ENCODE results near the gene UBC.
A peak's percentile ranks its signal among the peaks of the same experiment; 100 is the strongest.
"Not testable (repeated sequence)": the region's sequence is repeated elsewhere in the genome, so short reads cannot be mapped to it uniquely, and the experiment has no call there.

UBC gene

DNA sequence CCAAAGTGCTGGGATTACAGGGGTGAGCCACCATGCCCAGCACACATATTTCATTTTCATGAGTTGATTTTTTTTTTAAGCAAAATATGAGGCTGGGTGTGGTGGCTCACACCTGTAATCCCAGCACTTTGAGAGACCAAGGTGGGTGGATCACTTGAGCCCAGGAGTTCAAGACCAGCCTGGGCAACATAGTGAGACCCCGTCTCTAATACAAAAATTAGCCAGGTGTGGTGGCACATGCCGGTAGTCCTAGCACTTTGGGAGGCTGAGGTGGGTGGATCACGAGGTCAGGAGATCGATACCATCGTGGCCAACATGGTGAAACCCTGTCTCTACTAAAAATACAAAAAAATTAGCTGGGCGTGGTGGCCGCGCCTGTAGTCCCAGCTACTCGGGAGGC lies 17.1 kb upstream of the UBC start:
- DNase-seq (ENCODE audit: low spot score) = not testable (repeated sequence)

- DNase-seq (ENCODE audit: low spot score) = no peak
Measured at GRCh38 chr12:124930586-124930985, 16.1 kb upstream of the UBC start.

- no peak for DNase-seq (ENCODE audit: low spot score)
Measured at GRCh38 chr12:124929649-124930419, 15.4 kb upstream of the UBC start.

- DNase-seq (ENCODE audit: low spot score) = no peak
Measured at GRCh38 chr12:124928912-124929530, 14.6 kb upstream of the UBC start.

DNA sequence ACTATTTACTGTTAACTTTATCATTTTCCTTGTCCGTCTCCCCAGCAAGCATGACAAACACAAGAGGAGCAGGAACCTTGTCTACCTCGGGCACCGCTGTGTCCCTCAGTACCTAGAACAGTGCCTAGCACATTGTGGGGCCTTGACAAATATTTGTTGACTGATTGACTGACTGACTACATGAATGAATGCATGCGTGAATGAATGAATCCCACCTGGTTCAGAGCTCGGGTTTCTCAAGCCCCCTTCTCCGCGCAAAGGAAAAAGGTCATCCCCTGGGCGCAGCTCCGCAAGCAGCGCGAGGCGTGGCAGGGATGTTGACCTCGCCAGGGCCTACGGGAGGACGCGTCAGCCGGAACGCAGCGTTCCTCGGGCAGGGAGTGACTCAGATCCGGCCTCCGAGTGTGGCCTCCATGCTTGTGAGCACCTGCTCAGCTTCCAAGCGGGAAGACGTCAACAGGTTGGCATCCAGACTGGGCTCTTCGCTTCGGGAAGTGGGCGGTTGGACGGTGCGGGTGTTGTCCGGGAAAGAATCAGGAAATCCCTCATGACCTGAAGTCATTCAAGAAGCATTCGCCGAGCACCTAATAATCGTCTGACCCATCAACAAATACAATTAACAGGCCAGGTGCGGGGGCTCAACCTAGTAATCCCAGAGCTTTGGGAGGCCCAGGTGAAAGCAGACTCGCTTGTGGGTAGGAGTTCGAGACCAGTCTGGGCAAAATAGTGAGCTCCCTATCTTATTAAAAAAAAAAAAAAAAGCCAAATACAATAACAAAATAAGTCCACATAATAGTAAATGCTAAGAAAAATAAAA lies 13.9 kb upstream of the UBC start:
- peak; percentile 84 for DNase-seq (ENCODE audit: low spot score)

DNA sequence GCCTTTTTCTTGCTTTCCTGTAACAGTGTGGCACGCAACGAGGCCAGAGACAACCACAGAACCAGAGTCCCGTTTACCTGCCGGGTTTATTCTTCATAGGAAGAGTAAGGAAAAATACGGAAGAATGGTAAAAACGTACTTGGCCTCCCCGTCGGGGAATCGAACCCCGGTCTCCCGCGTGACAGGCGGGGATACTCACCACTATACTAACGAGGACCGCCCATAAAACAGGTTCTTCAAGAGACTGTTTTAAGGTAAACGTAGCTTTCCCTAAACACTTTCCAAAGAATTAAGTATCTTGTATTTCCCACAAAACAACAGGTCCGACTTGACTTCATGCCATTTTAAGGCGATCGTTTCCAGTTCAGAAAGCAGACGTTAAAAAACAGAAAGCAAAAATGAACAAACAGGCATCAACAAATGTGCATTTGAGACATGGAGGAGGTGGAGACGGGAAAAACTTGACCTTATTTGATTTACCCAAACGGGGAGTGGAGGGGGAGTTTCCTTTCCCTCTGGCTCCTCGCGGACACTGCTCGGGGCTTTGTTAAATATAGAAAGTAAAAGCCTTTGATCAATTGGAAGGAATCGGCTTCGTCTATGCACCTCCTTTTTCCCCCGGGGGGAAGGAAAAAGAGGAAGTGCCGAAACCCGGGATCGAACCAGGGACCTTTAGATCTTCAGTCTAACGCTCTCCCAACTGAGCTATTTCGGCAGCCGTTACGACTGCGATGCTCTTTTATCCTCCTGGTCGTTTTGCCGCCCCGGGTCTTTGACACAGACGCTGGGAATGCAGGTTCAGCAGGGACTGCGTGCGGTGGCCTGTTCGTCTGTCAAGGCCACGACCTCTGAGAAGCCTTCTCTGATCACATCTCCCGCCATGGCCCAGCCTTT lies 13.0 kb upstream of the UBC start:
- DNase-seq (ENCODE audit: low spot score) = peak; percentile 96

- not testable (repeated sequence) for DNase-seq (ENCODE audit: low spot score)
Measured at GRCh38 chr12:124925782-124926181, 11.3 kb upstream of the UBC start.

DNA sequence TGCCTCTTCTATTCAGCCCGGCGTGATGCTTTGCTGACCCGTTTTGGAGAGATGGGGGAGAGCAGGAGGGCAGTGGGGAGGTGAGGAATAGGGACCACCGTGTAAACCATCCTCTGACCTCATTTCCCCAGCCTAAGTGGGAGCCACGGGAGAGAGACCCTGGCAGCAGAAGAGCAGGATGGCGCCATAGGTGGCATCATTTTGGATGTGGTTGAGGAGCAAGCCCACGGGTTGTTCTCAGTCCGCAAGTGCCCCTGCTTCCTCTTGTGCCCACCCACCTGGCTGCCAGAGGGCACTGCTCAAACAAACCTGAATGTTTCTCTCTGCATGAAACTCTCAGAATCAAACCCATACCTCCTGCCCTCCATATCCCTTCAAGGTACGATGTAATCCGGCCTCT lies 10.7 kb upstream of the UBC start:
- no peak for DNase-seq (ENCODE audit: low spot score)

- DNase-seq (ENCODE audit: low spot score) = no peak
Measured at GRCh38 chr12:124923905-124924734, 9.7 kb upstream of the UBC start.

- DNase-seq (ENCODE audit: low spot score) = peak; percentile 85
Measured at GRCh38 chr12:124921200-124922031, 7.0 kb upstream of the UBC start.

DNA sequence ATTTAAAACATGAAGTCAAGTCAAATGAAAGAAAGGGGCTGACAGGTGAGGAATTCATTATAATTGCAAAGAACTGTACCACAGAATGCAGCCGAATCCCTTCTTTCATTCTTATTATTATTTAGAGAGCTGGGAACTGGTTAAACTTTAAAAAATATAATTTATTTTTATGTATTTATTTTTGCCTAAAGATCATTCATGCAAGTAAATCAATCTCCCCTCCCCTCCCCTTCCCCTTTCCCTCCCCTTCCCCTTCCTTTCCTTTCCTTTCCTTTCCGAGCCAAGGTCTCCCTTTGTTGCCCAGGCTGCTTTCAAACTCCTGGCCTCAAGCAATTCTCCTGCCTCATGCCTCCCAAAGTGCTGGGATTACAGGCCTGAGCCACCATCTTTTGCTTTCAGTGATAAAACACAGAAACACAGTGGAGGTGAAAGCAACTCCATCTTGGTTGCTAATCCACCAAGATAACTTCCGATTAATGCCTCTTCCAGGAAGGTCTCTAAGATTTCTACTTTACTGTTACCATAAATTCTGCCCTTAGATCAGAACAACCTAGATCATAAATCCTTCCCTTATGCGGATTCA lies 6.0 kb upstream of the UBC start:
- no peak for DNase-seq (ENCODE audit: low spot score)

- DNase-seq (ENCODE audit: low spot score) = no peak
Measured at GRCh38 chr12:124919521-124920352, 5.3 kb upstream of the UBC start.

DNA sequence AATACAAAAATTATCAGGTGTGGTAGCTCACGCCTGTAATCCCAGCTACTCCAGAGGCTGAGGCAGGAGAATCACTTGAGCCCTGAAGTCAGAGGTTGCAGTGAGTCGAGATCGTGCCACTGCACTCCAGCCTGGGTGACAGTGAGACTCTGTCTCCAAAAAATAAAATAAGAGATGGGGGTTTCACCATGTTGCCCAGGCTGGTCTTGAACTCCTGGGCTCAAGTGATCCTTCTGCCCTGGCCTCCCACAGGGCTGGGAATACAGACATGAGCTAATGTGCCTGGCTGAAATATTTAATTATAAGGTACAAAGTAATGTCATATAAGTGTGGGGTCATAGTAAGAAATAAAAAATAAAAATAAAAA lies 4.2 kb upstream of the UBC start:
- DNase-seq (ENCODE audit: low spot score) = not testable (repeated sequence)

- no peak for DNase-seq (ENCODE audit: low spot score)
Measured at GRCh38 chr12:124917841-124918621, 3.6 kb upstream of the UBC start.

DNA sequence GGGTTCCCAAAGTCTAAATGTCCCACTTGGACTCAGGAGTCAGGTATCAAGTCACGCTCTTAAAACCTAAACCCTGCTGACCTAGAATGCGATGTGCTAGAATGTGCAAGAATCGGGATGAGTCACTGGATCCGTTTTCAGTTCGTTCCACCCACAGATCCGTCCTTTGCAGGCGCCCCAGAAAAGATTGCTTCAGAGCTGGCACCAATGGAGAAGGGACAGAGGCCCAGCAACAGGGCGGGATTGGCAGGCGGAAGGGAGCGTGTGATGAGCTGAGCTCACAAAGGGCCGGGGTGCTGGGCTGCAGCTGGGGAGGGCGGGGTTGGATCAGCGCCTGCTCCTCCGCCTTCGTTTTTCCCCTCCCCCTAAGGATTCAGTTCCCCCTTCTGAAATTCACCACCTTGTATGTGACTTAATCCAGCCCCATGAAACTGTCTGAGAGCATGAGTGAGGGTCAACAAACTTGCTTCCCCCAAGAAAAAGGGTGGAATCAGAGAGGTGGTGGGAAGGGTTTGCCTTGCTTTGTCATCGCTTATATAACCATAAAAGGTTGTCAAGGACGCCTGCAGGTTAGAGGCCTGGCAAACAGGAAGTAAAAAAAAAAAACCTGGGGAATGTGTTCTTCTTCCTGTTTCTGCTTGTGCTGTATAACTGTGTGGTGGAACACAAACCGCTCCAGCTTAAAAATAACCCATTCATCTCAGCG lies 2.8 kb upstream of the UBC start:
- DNase-seq (ENCODE audit: low spot score) = peak; percentile 99

GRCh38 chr12:124916374-124917134 lies 2.1 kb upstream of the UBC start:
- no peak for DNase-seq (ENCODE audit: low spot score)

Measured in SK-N-DZ (cell line).